ENCODE data around the gene DNER. TPM values are rescaled to one million over a fixed set of nuclear protein-coding genes. Genes with fewer than 3 reads are reported as not detected.

Gene DNER
- polyA plus RNA-seq, 3 donors = 0.12 to 0.20 (median 0.16) TPM

DNA sequence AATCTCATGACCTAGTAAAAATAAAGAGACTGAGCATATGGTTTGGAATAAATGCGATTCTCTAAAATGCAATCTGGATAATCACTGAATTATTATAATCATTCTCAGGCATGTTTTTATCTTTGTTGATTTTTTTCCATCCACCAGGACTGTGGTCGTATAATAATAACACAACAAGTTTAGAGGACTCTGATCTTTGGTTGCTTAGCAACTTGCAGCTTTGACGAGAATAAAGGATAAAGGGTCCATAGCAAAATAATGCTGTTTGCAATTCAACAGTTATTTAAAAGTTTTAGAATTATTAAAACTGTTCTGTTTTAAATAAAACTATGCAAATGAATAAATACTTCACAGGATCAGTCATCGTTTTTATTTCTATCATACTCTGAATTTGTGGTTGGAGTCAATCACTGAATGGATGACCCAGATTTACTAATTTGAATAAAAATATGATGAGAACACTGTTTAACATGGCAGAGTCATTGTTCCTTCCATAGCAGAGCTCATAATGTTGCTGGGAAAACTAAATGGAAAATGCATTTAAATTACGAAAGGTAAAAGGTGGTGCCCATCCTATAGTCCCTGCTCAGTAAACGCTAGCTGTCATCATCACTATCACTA lies 29.3 kb downstream of the DNER start:
- TF ChIP-seq, protein P1, sequence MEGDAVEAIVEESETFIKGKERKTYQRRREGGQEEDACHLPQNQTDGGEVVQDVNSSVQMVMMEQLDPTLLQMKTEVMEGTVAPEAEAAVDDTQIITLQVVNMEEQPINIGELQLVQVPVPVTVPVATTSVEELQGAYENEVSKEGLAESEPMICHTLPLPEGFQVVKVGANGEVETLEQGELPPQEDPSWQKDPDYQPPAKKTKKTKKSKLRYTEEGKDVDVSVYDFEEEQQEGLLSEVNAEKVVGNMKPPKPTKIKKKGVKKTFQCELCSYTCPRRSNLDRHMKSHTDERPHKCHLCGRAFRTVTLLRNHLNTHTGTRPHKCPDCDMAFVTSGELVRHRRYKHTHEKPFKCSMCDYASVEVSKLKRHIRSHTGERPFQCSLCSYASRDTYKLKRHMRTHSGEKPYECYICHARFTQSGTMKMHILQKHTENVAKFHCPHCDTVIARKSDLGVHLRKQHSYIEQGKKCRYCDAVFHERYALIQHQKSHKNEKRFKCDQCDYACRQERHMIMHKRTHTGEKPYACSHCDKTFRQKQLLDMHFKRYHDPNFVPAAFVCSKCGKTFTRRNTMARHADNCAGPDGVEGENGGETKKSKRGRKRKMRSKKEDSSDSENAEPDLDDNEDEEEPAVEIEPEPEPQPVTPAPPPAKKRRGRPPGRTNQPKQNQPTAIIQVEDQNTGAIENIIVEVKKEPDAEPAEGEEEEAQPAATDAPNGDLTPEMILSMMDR (IDR thresholded peaks at IDR 0.05) = no peak
- no peaks in the 10 kb centered on the region for H3K9me3 ChIP-seq (replicated peaks in 1 of 2; ENCODE audit: control insufficient read depth in 1 of 2, insufficient read depth in 1 of 2, low read length in 2 of 2)
- Mint-ChIP-seq H3K36me3 (no peaks in the 10 kb centered on the region), H3K4me3 (no peak overlapping the region), H3K27ac (no peak overlapping the region), H3K27me3 (ENCODE audit: low read depth in 3 of 3) (peaks cover 2 to 7% (median 5%) of the 10 kb centered on the region in 3 donors), H3K9me3 (peaks cover 0 to 8% (median 2%) of the 10 kb centered on the region in 7 donors), H3K4me1 (no peaks in the 10 kb centered on the region)
- H3K27ac ChIP-seq (ENCODE audit: low read depth in 1 of 2, low read length in 2 of 2) = no peak overlapping the region
- H3K9ac ChIP-seq (ENCODE audit: insufficient read depth, low read length, poor library complexity, severe bottlenecking) = no peak overlapping the region
- H3K4me2 ChIP-seq (replicated peaks; ENCODE audit: extremely low read depth, low read length, poor library complexity, severe bottlenecking) = no peak overlapping the region
- no peak overlapping the region for H2AFZ ChIP-seq (ENCODE audit: insufficient read depth, low read depth, low read length, poor library complexity, severe bottlenecking)
- no peak for DNase-seq
- H3K4me1 ChIP-seq (ENCODE audit: control insufficient read depth in 1 of 2, insufficient read depth in 2 of 2, low read length in 2 of 2) = no peaks in the 10 kb centered on the region
- H3K4me3 ChIP-seq (replicated peaks in 1 of 3; ENCODE audit: low read depth in 2 of 3, low read length in 3 of 3) = no peak overlapping the region
- no peaks in the 10 kb centered on the region for H3K36me3 ChIP-seq (replicated peaks in 1 of 2; ENCODE audit: control insufficient read depth in 1 of 2, insufficient read depth in 2 of 2, low read length in 2 of 2)
- 100% methylated on average over 1 of the region's 6 CpGs for WGBS (ENCODE audit: insufficient coverage)
- no peaks in the 10 kb centered on the region for H4K20me1 ChIP-seq (ENCODE audit: insufficient read depth, low read length)
- H3K79me2 ChIP-seq (ENCODE audit: insufficient read depth, low read length) = no peaks in the 10 kb centered on the region
- intact Hi-C loops (cut with micrococcal nuclease) = no loop called here
- no peaks in the 10 kb centered on the region for H3K27me3 ChIP-seq (ENCODE audit: control insufficient read depth in 2 of 2, insufficient read depth in 2 of 2, low read length in 2 of 2)

DNA sequence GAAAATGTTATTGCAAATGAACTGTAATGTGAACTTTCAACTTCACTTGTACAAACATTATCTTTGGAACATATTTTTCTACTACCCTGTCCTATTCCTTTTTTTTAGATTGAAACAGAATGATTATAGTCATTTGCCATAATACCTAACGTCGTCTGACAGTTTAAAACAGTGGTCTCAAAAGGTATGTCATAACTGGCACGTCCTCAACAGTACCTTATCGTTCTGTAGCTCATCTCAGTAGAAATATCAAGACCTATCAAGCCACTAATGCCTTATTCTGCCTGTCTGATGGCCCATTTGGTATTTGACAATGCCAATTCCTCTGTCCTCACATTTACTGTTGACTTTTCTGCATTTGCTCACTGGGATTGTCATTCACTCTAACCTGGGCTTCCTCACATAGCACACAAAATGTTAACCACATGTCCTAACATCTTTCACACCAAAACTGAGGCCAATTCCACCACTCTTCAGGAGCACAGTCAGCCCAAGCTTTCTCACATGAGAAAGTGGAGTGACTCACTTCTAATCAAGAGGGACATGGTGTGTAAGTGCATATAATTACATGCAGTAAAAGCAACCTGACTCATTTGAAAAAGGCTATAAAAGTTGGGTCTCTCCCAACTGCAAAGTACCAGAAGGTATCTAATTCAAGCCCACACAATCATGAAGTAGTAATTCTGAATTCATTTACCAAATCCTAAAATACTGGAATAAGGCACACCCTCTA lies 34.8 kb downstream of the DNER start:
- no peaks in the 10 kb centered on the region for H3K4me1 Mint-ChIP-seq
- Histone ChIP-seq H2AFZ (ENCODE audit: insufficient read depth, low read depth, low read length, poor library complexity, severe bottlenecking) (no peak overlapping the region), H3K4me3 (replicated peaks in 1 of 3; ENCODE audit: low read depth in 2 of 3, low read length in 3 of 3) (no peak overlapping the region), H4K20me1 (ENCODE audit: insufficient read depth, low read length) (no peaks in the 10 kb centered on the region), H3K9ac (ENCODE audit: insufficient read depth, low read length, poor library complexity, severe bottlenecking) (no peak overlapping the region), H3K4me1 (ENCODE audit: control insufficient read depth in 1 of 2, insufficient read depth in 2 of 2, low read length in 2 of 2) (no peaks in the 10 kb centered on the region), H3K9me3 (replicated peaks in 1 of 2; ENCODE audit: control insufficient read depth in 1 of 2, insufficient read depth in 1 of 2, low read length in 2 of 2) (no peaks in the 10 kb centered on the region), H3K79me2 (ENCODE audit: insufficient read depth, low read length) (no peaks in the 10 kb centered on the region), H3K36me3 (replicated peaks in 1 of 2; ENCODE audit: control insufficient read depth in 1 of 2, insufficient read depth in 2 of 2, low read length in 2 of 2) (no peaks in the 10 kb centered on the region), H3K27ac (ENCODE audit: low read depth in 1 of 2, low read length in 2 of 2) (no peak overlapping the region), H3K4me2 (replicated peaks; ENCODE audit: extremely low read depth, low read length, poor library complexity, severe bottlenecking) (no peak overlapping the region), H3K27me3 (ENCODE audit: control insufficient read depth in 2 of 2, insufficient read depth in 2 of 2, low read length in 2 of 2) (no peaks in the 10 kb centered on the region)
- H3K9me3 Mint-ChIP-seq = peaks cover 0 to 3% (median 0%) of the 10 kb centered on the region in 7 donors
- intact Hi-C loops (cut with micrococcal nuclease) = no loop called here
- TF ChIP-seq, protein P1 (IDR thresholded peaks at IDR 0.05) = no peak
- H3K36me3 Mint-ChIP-seq = no peaks in the 10 kb centered on the region
- no peak for DNase-seq
- peaks cover 3 to 5% (median 4%) of the 10 kb centered on the region in 3 donors for H3K27me3 Mint-ChIP-seq (ENCODE audit: low read depth in 3 of 3)
- H3K4me3 Mint-ChIP-seq = no peak overlapping the region
- H3K27ac Mint-ChIP-seq = no peak overlapping the region
- WGBS (ENCODE audit: insufficient coverage) = 95% methylated on average over 4 of the region's 4 CpGs
